Parathyroid adenoma (tissue), 2 donors: ENCODE measurements around the gene IL19.

ENCODE experiments used
- H2AFZ ChIP-seq: fragments of 300-600 bp; sonication (generic); one replicate; pipeline ENCODE4 v1.7.0; 2017; ENCODE audit warnings: antibody characterized with exemption, mild to moderate bottlenecking
- H3K27ac ChIP-seq: fragments of 300-600 bp; sonication (generic); one replicate; pipeline ENCODE4 v1.7.0; 2017
- H3K27me3 ChIP-seq: fragments of 300-600 bp; sonication (generic); one replicate; pipeline ENCODE4 v1.7.0; 2017; ENCODE audit warnings: low read length; ENCODE audit not compliant: control insufficient read depth, insufficient read depth
- H3K36me3 ChIP-seq: fragments of 300-600 bp; sonication (generic); one replicate; pipeline ENCODE4 v1.7.0; 2017; ENCODE audit warnings: low read length; ENCODE audit not compliant: control insufficient read depth, insufficient read depth
- H3K4me1 ChIP-seq: fragments of 300-600 bp; sonication (generic); one replicate; pipeline ENCODE4 v1.7.0; 2017; ENCODE audit warnings: control low read depth
- H3K4me2 ChIP-seq: fragments of 300-600 bp; sonication (generic); one replicate; pipeline ENCODE4 v1.7.0; 2017; ENCODE audit warnings: low read length
- H3K4me3 ChIP-seq: fragments of 300-600 bp; sonication (generic); one replicate; pipeline ENCODE4 v1.7.0; 2017; ENCODE audit warnings: low read depth, low read length
- H3K79me2 ChIP-seq: fragments of 300-600 bp; sonication (generic); one replicate; pipeline ENCODE4 v1.7.0; 2017; ENCODE audit warnings: control low read depth
- H3K9ac ChIP-seq: fragments of 300-600 bp; sonication (generic); one replicate; pipeline ENCODE4 v1.7.0; 2017; ENCODE audit warnings: mild to moderate bottlenecking
- H3K9me3 ChIP-seq: fragments of 300-600 bp; sonication (generic); one replicate; pipeline ENCODE4 v1.7.0; 2017; ENCODE audit warnings: low read length; ENCODE audit not compliant: control insufficient read depth
- TF ChIP-seq, protein P1 (sequence below): fragments of 300-600 bp; sonication (generic); IDR thresholded peaks from one replicate; pipeline ENCODE4 v1.7.0; 2017; ENCODE audit warnings: antibody characterized with exemption, mild to moderate bottlenecking
- donor health status: primary hyperparathyroidism.

The IL19 gene

DNA sequence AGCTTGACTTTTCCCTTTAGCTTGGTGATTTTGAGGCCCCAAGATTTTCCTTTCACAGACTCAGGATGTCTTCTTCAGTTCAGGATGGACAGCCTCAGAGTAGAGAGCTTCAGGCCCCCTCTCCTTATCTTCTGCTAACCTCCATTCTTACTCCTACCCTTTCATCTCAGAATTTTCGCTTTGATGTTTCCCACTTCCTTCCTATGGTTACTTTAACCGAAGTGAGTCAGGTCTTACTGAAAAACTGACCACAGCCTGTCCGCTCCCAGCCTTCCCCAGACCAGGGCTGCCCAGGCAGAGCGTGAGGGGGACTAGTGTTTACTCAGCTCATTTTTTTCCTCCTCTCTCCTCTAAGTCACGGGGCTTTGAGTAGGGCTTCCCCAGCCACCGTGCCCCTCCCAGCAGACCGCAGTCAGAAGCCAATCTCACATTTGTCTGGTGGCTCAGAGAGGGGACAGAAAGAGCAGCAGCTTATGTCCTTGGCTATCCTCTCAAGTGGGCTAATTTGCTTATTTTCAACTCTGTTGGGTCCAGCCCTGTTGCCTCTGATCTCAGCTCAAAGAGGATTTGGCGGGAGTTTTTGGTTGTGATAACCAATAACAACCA lies 4.2 kb upstream of the IL19 start:
- TF ChIP-seq, protein P1, sequence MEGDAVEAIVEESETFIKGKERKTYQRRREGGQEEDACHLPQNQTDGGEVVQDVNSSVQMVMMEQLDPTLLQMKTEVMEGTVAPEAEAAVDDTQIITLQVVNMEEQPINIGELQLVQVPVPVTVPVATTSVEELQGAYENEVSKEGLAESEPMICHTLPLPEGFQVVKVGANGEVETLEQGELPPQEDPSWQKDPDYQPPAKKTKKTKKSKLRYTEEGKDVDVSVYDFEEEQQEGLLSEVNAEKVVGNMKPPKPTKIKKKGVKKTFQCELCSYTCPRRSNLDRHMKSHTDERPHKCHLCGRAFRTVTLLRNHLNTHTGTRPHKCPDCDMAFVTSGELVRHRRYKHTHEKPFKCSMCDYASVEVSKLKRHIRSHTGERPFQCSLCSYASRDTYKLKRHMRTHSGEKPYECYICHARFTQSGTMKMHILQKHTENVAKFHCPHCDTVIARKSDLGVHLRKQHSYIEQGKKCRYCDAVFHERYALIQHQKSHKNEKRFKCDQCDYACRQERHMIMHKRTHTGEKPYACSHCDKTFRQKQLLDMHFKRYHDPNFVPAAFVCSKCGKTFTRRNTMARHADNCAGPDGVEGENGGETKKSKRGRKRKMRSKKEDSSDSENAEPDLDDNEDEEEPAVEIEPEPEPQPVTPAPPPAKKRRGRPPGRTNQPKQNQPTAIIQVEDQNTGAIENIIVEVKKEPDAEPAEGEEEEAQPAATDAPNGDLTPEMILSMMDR: no peak
- Histone ChIP-seq H3K4me2 (no peak overlapping the region), H2AFZ (no peak overlapping the region), H3K9ac (no peak overlapping the region), H3K27me3 (no peaks in the 10 kb centered on the region), H3K36me3 (no peaks in the 10 kb centered on the region), H3K9me3 (no peaks in the 10 kb centered on the region), H3K79me2 (no peaks in the 10 kb centered on the region), H3K4me3 (no peak overlapping the region), H3K4me1 (no peaks in the 10 kb centered on the region), H3K27ac (no peak overlapping the region)

- Histone ChIP-seq H3K4me3 (no peak overlapping the region), H3K4me1 (no peaks in the 10 kb centered on the region), H3K9me3 (no peaks in the 10 kb centered on the region), H3K27ac (no peak overlapping the region), H3K79me2 (no peaks in the 10 kb centered on the region), H3K36me3 (no peaks in the 10 kb centered on the region), H2AFZ (no peak overlapping the region), H3K4me2 (no peak overlapping the region), H3K9ac (no peak overlapping the region), H3K27me3 (no peaks in the 10 kb centered on the region)
- TF ChIP-seq, protein P1: no peak
Measured at GRCh38 chr1:206768472-206769303, 1.9 kb upstream of the IL19 start.

GRCh38 chr1:206769304-206769731 lies 1.3 kb upstream of the IL19 start:
- Histone ChIP-seq H3K4me2 (no peak overlapping the region), H3K36me3 (no peaks in the 10 kb centered on the region), H3K27me3 (no peaks in the 10 kb centered on the region), H3K79me2 (no peaks in the 10 kb centered on the region), H3K9me3 (no peaks in the 10 kb centered on the region), H3K4me3 (no peak overlapping the region), H2AFZ (no peak overlapping the region), H3K27ac (no peak overlapping the region), H3K9ac (no peak overlapping the region), H3K4me1 (no peaks in the 10 kb centered on the region)
- TF ChIP-seq, protein P1: no peak

DNA sequence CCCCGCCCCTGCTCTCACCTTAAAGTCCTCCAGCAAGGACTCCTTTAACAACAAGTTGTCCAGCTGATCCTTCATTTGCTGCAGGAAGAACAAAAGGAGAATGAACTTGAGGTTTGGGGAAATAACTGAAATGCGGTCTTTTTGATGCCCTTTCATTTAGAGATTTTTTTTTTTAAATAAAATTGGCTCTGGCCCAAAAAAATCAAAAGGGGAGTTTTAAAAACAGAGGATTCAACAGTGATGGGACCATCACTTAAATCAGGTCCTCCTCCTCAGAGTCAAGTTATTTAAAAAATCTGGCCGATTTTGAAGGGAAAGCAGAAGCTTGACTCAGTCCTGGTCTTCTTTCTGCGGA lies 742 bp downstream of the IL19 start:
- no peaks in the 10 kb centered on the region for H3K27me3 ChIP-seq
- no peaks in the 10 kb centered on the region for H3K36me3 ChIP-seq
- no peak overlapping the region for H2AFZ ChIP-seq
- H3K9me3 ChIP-seq: no peaks in the 10 kb centered on the region
- TF ChIP-seq, protein P1: no peak
- no peaks in the 10 kb centered on the region for H3K79me2 ChIP-seq
- H3K27ac ChIP-seq: no peak overlapping the region
- H3K4me3 ChIP-seq: no peak overlapping the region
- no peak overlapping the region for H3K9ac ChIP-seq
- H3K4me2 ChIP-seq: no peak overlapping the region
- no peaks in the 10 kb centered on the region for H3K4me1 ChIP-seq
